ENCODE data around the gene PAFAH1B2. TPM values are rescaled to one million over a fixed set of nuclear protein-coding genes. Genes with fewer than 3 reads are reported as not detected.
A peak's percentile ranks its signal among the peaks of the same experiment; 100 is the strongest.

PAFAH1B2 gene
- total and polyA plus RNA-seq, 10 of the 15 experiments (the other 5 are each of a cell fraction or from before 2014, with no cell fraction given), result 17.6 to 64.8 (median 47.6) TPM

- Histone ChIP-seq H3K4me1 (ENCODE audit: control insufficient read depth, insufficient read depth, low read length) (peaks cover 20% of the 10 kb centered on the region), H3K9ac (ENCODE audit: control insufficient read depth, insufficient read depth, low read length) (no peak overlapping the region), H3K4me3 (no peak overlapping the region), H3K27me3 (replicated peaks in 1 of 2; ENCODE audit: control insufficient read depth in 2 of 2, insufficient read depth in 2 of 2, low read length in 1 of 2) (no peaks in the 10 kb centered on the region), H4K20me1 (ENCODE audit: control insufficient read depth, insufficient read depth) (no peaks in the 10 kb centered on the region), H3K36me3 (ENCODE audit: control insufficient read depth in 2 of 2, insufficient read depth in 2 of 2, low read length in 1 of 2) (peaks cover 3 to 8% of the 10 kb centered on the region in 2 experiments; a peak in 3 of 4 replicates), H3K9me3 (replicated peaks; ENCODE audit: control insufficient read depth, insufficient read depth, low read length) (no peaks in the 10 kb centered on the region), H2AFZ (ENCODE audit: control insufficient read depth, low read depth, low read length) (no peak overlapping the region), H3K4me2 (ENCODE audit: control insufficient read depth, insufficient read depth) (no peak overlapping the region), H3K79me2 (ENCODE audit: control insufficient read depth, insufficient read depth, low read length) (no peaks in the 10 kb centered on the region), H3K27ac (ENCODE audit: control insufficient read depth, insufficient read depth) (no peak overlapping the region)
- no peak for ATAC-seq
- SMC1A ChIA-PET (ENCODE audit: uncharacterized antibody, unreplicated experiment), result interaction anchor here (1.5 kb wide), 1 partner anchor 12 kb away, joined by 6 read pairs; no protein-coding TSS in a partner anchor
- 98% methylated on average over 26 of the region's 26 CpGs for WGBS (ENCODE audit: insufficient coverage, insufficient replicate concordance, low lambda C conversion rate, missing lambda C conversion rate)
- CTCF ChIA-PET, result interaction anchor here (1.6 to 1.7 kb wide), 2 partner anchors 10 to 11 kb away, joined by 3 to 8 read pairs; no protein-coding TSS in a partner anchor
- POLR2A ChIA-PET, result no interaction called here
- RAD21 ChIA-PET (ENCODE audit: unreplicated experiment), result no interaction called here
- TF ChIP-seq HDGF (IDR thresholded peaks at IDR 0.05), result no peak
- TF ChIP-seq POLR2AphosphoS2 (IDR thresholded peaks at IDR 0.05; ENCODE audit: low read depth, low read length), result 0 out of 2 replicates have a peak, but pooled peaks have one; percentile 20
- no peak for TF ChIP-seq SMAD5 (IDR thresholded peaks at IDR 0.05; ENCODE audit: low read depth)
- no peak for TF ChIP-seq NBN (IDR thresholded peaks at IDR 0.05)
- TF ChIP-seq NFYA (IDR thresholded peaks at IDR 0.05; ENCODE audit: borderline replicate concordance, low read depth, low read length), result no peak
- TF ChIP-seq, protein P1, sequence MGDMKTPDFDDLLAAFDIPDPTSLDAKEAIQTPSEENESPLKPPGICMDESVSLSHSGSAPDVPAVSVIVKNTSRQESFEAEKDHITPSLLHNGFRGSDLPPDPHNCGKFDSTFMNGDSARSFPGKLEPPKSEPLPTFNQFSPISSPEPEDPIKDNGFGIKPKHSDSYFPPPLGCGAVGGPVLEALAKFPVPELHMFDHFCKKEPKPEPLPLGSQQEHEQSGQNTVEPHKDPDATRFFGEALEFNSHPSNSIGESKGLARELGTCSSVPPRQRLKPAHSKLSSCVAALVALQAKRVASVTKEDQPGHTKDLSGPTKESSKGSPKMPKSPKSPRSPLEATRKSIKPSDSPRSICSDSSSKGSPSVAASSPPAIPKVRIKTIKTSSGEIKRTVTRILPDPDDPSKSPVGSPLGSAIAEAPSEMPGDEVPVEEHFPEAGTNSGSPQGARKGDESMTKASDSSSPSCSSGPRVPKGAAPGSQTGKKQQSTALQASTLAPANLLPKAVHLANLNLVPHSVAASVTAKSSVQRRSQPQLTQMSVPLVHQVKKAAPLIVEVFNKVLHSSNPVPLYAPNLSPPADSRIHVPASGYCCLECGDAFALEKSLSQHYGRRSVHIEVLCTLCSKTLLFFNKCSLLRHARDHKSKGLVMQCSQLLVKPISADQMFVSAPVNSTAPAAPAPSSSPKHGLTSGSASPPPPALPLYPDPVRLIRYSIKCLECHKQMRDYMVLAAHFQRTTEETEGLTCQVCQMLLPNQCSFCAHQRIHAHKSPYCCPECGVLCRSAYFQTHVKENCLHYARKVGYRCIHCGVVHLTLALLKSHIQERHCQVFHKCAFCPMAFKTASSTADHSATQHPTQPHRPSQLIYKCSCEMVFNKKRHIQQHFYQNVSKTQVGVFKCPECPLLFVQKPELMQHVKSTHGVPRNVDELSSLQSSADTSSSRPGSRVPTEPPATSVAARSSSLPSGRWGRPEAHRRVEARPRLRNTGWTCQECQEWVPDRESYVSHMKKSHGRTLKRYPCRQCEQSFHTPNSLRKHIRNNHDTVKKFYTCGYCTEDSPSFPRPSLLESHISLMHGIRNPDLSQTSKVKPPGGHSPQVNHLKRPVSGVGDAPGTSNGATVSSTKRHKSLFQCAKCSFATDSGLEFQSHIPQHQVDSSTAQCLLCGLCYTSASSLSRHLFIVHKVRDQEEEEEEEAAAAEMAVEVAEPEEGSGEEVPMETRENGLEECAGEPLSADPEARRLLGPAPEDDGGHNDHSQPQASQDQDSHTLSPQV (IDR thresholded peaks at IDR 0.05), result no peak
- no peak for TF ChIP-seq WRNIP1 (IDR thresholded peaks at IDR 0.05; ENCODE audit: borderline replicate concordance, low read depth, low read length)
- no peak for TF ChIP-seq SREBF1 (IDR thresholded peaks at IDR 0.05; ENCODE audit: low read length)
- TF ChIP-seq EZH2 (IDR thresholded peaks at IDR 0.05; ENCODE audit: borderline replicate concordance, control insufficient read depth, low read depth, low read length), result no peak
- intact Hi-C loops (cut with micrococcal nuclease; ENCODE audit: unreplicated experiment) (no loop called here), in situ Hi-C loops (cut with MboI) (no loop called here)
- FAIRE-seq, result no peak
- no peak for DNase-seq (ENCODE audit: low read depth, low spot score)
- BruUV-seq (replicated peaks), result no TSS peak
These were observed 47.8 kb downstream of the PAFAH1B2 start for GRCh38 chr11:117191680-117192400.
